Tibial nerve (tissue), 4 donors: ENCODE measurements around the gene CRB2.

Experiments used
- CTCF ChIP-seq, 5 experiments: fragments of 200-600 bp in 3 of 5; fragments of 450-650 bp in 2 of 5; sonication (generic) in 3 of 5; IDR thresholded peaks; one replicate each; pipeline ENCODE4 v1.5.1; 2016 to 2019; ENCODE audit warnings: antibody characterized with exemption in 5 of 5, mild to moderate bottlenecking in 3 of 5, moderate library complexity in 2 of 5
- EP300 ChIP-seq, 2 donors: sonication (generic); formaldehyde crosslinking; IDR thresholded peaks; one replicate each; pipeline ENCODE4 v1.6.1; 2017; ENCODE audit warnings: antibody characterized with exemption in 2 of 2, mild to moderate bottlenecking in 1 of 2
- POLR2A ChIP-seq, 2 donors: fragments of 450-650 bp; IDR thresholded peaks; one replicate each; pipeline ENCODE4 v1.6.1; 2017; ENCODE audit warnings: antibody characterized with exemption in 2 of 2, mild to moderate bottlenecking in 2 of 2, moderate library complexity in 2 of 2

GRCh38 chr9:123309611-123310010, 46.4 kb upstream of the CRB2 start:
- TF ChIP-seq CTCF (IDR thresholded peaks at IDR 0.05) (no peak), EP300 (IDR thresholded peaks at IDR 0.05) (no peak), POLR2A (IDR thresholded peaks at IDR 0.05) (no peak)
